Chondrocyte (in vitro differentiated cells): ENCODE results near the gene KLF7. TPM values are rescaled to one million over a fixed set of nuclear protein-coding genes. Genes with fewer than 3 reads are reported as not detected.

Experiments used
- DNase-seq: peaks from one replicate; pipeline ENCODE4 v3.0.0; 2021; ENCODE audit warnings: mixed read lengths, low spot score
- H3K27ac Mint-ChIP-seq: one replicate; pipeline ENCODE4 v1.8.0; 2021; ENCODE audit warnings: mild to moderate bottlenecking, moderate library complexity, mixed read lengths; ENCODE audit not compliant: unreplicated experiment
- H3K27me3 Mint-ChIP-seq: 2 replicates; pipeline ENCODE4 v1.8.0; 2021; ENCODE audit warnings: low read depth, mixed read lengths
- H3K36me3 Mint-ChIP-seq: 2 replicates; pipeline ENCODE4 v1.8.0; 2021; ENCODE audit warnings: low read depth, mixed read lengths
- H3K4me1 Mint-ChIP-seq: 2 replicates; pipeline ENCODE4 v1.8.0; 2021; ENCODE audit warnings: low read depth, mild to moderate bottlenecking, mixed read lengths
- H3K4me3 Mint-ChIP-seq: one replicate; pipeline ENCODE4 v1.8.0; 2021; ENCODE audit warnings: mild to moderate bottlenecking, moderate library complexity, mixed read lengths; ENCODE audit not compliant: unreplicated experiment
- H3K9me3 Mint-ChIP-seq: 2 replicates; pipeline ENCODE4 v1.8.0; 2021; ENCODE audit warnings: low read depth, mixed read lengths
- CTCF ChIP-seq: fragments of 200-600 bp; sonication (generic); IDR thresholded peaks from 2 replicates; pipeline ENCODE4 v1.5.0; 2021; ENCODE audit warnings: antibody characterized with exemption, mild to moderate bottlenecking, moderate library complexity
- total RNA-seq: library from RNA; stranded (reverse); gene quantifications from 3 replicates; pipeline ENCODE4 v1.2.1, GENCODE V29; 2021

Gene KLF7
- total RNA-seq, 1 donor from 2014 or later, result 38.5 TPM

- no peak for DNase-seq
- Mint-ChIP-seq H3K36me3 (peaks cover 4% of the 10 kb centered on the region), H3K4me1 (peaks cover 96% of the 10 kb centered on the region), H3K27me3 (no peaks in the 10 kb centered on the region), H3K9me3 (no peaks in the 10 kb centered on the region), H3K27ac (peak overlapping the region; percentile 81), H3K4me3 (no peak overlapping the region)
- no peak for TF ChIP-seq CTCF
These were observed 10.9 kb downstream of the KLF7 start for GRCh38 chr2:207154556-207155510.

GRCh38 chr2:207153266-207153975 is 12.3 kb downstream of the KLF7 start:
- Mint-ChIP-seq H3K27me3 (no peaks in the 10 kb centered on the region), H3K9me3 (no peaks in the 10 kb centered on the region), H3K36me3 (peaks cover 6% of the 10 kb centered on the region), H3K4me3 (no peak overlapping the region), H3K4me1 (peaks cover 96% of the 10 kb centered on the region), H3K27ac (peak overlapping the region; percentile 81)
- DNase-seq, result no peak
- TF ChIP-seq CTCF, result no peak

GRCh38 chr2:207151048-207151447 is 14.7 kb downstream of the KLF7 start:
- H3K36me3 Mint-ChIP-seq, result peaks cover 12% of the 10 kb centered on the region
- peak overlapping the region; percentile 81 for H3K27ac Mint-ChIP-seq

GRCh38 chr2:207150284-207150683 is 15.5 kb downstream of the KLF7 start:
- no peak for DNase-seq
- TF ChIP-seq CTCF, result no peak
- Mint-ChIP-seq H3K27me3 (no peaks in the 10 kb centered on the region), H3K4me1 (peaks cover 92% of the 10 kb centered on the region), H3K27ac (peak overlapping the region; percentile 77), H3K4me3 (no peak overlapping the region), H3K9me3 (no peaks in the 10 kb centered on the region), H3K36me3 (peaks cover 19% of the 10 kb centered on the region)

More at GRCh38 chr2:207151048-207151447, 14.7 kb downstream of the KLF7 start:
- Mint-ChIP-seq H3K4me1 (peaks cover 97% of the 10 kb centered on the region), H3K4me3 (no peak overlapping the region), H3K27me3 (no peaks in the 10 kb centered on the region), H3K9me3 (no peaks in the 10 kb centered on the region)
- DNase-seq, result no peak
- no peak for TF ChIP-seq CTCF
